SK-N-SH treated with all-trans-retinoic acid at 6 μM for 48 hours (cell line): ENCODE measurements around the gene ALOX5.

Experiments
- ARNTL ChIP-seq: fragments of 450-650 bp; formaldehyde crosslinking; IDR thresholded peaks from 2 replicates; pipeline ENCODE4 v1.5.0; 2020; ENCODE audit warnings: low read depth, mild to moderate bottlenecking, moderate library complexity, borderline replicate concordance
- BACH2 ChIP-seq: fragments of 250-450 bp; sonication (Bioruptor Pico); IDR thresholded peaks from 2 replicates; pipeline ENCODE4 v1.9.0; 2021; ENCODE audit warnings: mild to moderate bottlenecking, borderline replicate concordance
- CSDC2 ChIP-seq: fragments of 250-450 bp; sonication (Bioruptor Pico); IDR thresholded peaks from 2 replicates; pipeline ENCODE4 v1.5.0; 2020; ENCODE audit warnings: mild to moderate bottlenecking, moderate library complexity
- GLIS3 ChIP-seq: fragments of 250-450 bp; sonication (Bioruptor Pico); IDR thresholded peaks from 2 replicates; pipeline ENCODE4 v1.5.0; 2020; ENCODE audit warnings: mild to moderate bottlenecking, moderate library complexity
- RARB ChIP-seq: fragments of 250-450 bp; sonication (Bioruptor Pico); IDR thresholded peaks from 2 replicates; pipeline ENCODE4 v1.8.0; 2021; ENCODE audit warnings: mild to moderate bottlenecking, moderate library complexity
- SNAI2 ChIP-seq: fragments of 250-450 bp; sonication (Bioruptor Pico); IDR thresholded peaks from 2 replicates; pipeline ENCODE4 v1.5.0; 2020; ENCODE audit warnings: mild to moderate bottlenecking, moderate library complexity
- ZFP3 ChIP-seq: fragments of 250-450 bp; sonication (Bioruptor Pico); IDR thresholded peaks from 2 replicates; pipeline ENCODE4 v1.5.0; 2020; ENCODE audit warnings: mild to moderate bottlenecking, moderate library complexity
- TF ChIP-seq, protein P1 (sequence below): fragments of 250-450 bp; sonication (Bioruptor Pico); IDR thresholded peaks from 2 replicates; pipeline ENCODE4 v1.5.1; 2020; ENCODE audit warnings: low read depth, mild to moderate bottlenecking, moderate library complexity

GRCh38 chr10:45383682-45384330 lies 9.8 kb downstream of the ALOX5 start:
- TF ChIP-seq CSDC2 (no peak), ZFP3 (CRISPR knock-in tag) (no peak), BACH2 (CRISPR knock-in tag) (no peak), ARNTL (CRISPR knock-in tag) (no peak), GLIS3 (CRISPR knock-in tag) (no peak), RARB (no peak), SNAI2 (CRISPR knock-in tag) (no peak)
- TF ChIP-seq, protein P1, sequence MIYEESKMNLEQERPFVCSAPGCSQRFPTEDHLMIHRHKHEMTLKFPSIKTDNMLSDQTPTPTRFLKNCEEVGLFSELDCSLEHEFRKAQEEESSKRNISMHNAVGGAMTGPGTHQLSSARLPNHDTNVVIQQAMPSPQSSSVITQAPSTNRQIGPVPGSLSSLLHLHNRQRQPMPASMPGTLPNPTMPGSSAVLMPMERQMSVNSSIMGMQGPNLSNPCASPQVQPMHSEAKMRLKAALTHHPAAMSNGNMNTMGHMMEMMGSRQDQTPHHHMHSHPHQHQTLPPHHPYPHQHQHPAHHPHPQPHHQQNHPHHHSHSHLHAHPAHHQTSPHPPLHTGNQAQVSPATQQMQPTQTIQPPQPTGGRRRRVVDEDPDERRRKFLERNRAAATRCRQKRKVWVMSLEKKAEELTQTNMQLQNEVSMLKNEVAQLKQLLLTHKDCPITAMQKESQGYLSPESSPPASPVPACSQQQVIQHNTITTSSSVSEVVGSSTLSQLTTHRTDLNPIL (CRISPR knock-in tag) = no peak
